ENCODE measurements around the gene EGR4.

GRCh38 chr2:73246850-73247249, 46.5 kb downstream of the EGR4 start:
- TF ChIP-seq SP1 (IDR thresholded peaks at IDR 0.05): no peak
- no peak for TF ChIP-seq PKNOX1 (IDR thresholded peaks at IDR 0.05)
- TF ChIP-seq ELF4 (IDR thresholded peaks at IDR 0.05): no peak
